ENCODE results near the gene MACO1.

The MACO1 gene

DNA sequence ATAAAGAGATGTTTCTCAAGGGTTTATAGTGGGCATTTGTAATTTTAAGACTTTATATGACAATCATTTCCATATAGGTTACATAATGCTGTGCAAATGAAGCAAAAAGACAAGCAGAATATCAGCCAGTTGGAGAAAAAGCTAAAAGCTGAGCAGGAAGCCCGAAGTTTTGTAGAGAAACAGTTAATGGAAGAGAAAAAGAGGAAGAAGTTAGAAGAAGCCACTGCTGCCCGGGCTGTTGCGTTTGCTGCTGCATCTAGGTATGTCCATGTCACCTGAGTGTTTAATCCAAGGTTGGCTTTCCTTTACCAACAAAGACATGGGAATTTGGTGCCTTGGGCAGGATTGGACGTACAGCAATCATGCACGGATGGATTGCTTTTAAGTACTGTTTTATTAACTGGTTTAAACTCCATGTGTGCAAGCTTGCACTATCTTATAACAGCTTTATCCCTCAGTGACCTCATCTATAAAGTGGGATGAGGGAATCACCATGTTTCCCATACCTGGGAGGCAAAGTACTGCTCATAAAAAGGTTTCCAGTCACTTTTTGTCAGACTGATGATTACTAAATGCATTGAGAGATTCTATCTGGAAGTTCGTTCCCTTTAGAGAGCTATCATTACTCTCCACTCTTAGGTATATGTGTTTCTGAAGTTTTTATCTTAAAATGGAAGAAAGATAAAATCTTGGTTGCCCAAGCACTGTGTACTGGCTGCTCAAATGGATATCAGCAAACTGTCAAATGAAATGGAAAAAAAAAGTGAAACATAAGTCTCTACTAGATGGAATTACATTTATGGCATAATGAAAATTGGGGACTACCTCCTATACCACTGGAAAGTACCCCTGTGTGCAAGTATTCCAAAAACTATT is 55.1 kb downstream of the MACO1 start:
- 85 to 96% methylated on average over 5 to 6 of the region's 6 CpGs for WGBS, 2 experiments
- no peak overlapping the region for H3K4me3 ChIP-seq (ENCODE audit: insufficient read depth, low read depth, low read length)
- H3K27me3 ChIP-seq (ENCODE audit: control insufficient read depth, insufficient read depth, low read length, poor library complexity, severe bottlenecking), result no peaks in the 10 kb centered on the region
- no peaks in the 10 kb centered on the region for H3K9me3 ChIP-seq (ENCODE audit: control insufficient read depth, low read length)
- H3K27ac ChIP-seq (ENCODE audit: insufficient read depth, low read depth, low read length, poor library complexity, severe bottlenecking), result no peak overlapping the region
- H3K36me3 ChIP-seq (ENCODE audit: control insufficient read depth, insufficient read depth, low read length), result peaks cover 6% of the 10 kb centered on the region
- H3K4me1 ChIP-seq (ENCODE audit: control insufficient read depth, insufficient read depth, low read length), result peaks cover 6% of the 10 kb centered on the region

GRCh38 chr1:25486602-25487001 is 55.9 kb downstream of the MACO1 start:
- Histone ChIP-seq H3K9me3 (ENCODE audit: control insufficient read depth, low read length) (no peaks in the 10 kb centered on the region), H3K4me1 (ENCODE audit: control insufficient read depth, insufficient read depth, low read length) (peaks cover under 1% of the 10 kb centered on the region), H3K36me3 (ENCODE audit: control insufficient read depth, insufficient read depth, low read length) (peaks cover 6% of the 10 kb centered on the region), H3K4me3 (ENCODE audit: insufficient read depth, low read depth, low read length) (no peak overlapping the region), H3K27ac (ENCODE audit: insufficient read depth, low read depth, low read length, poor library complexity, severe bottlenecking) (no peak overlapping the region), H3K27me3 (ENCODE audit: control insufficient read depth, insufficient read depth, low read length, poor library complexity, severe bottlenecking) (no peaks in the 10 kb centered on the region)
- 88 to 100% methylated on average over 1 of the region's 1 CpG for WGBS, 2 experiments

- no peak overlapping the region for H3K27ac ChIP-seq (ENCODE audit: insufficient read depth, low read depth, low read length, poor library complexity, severe bottlenecking)
- H3K36me3 ChIP-seq (ENCODE audit: control insufficient read depth, insufficient read depth, low read length), result peaks cover 6% of the 10 kb centered on the region
- H3K4me3 ChIP-seq (ENCODE audit: insufficient read depth, low read depth, low read length), result no peak overlapping the region
- H3K9me3 ChIP-seq (ENCODE audit: control insufficient read depth, low read length), result no peaks in the 10 kb centered on the region
- no peaks in the 10 kb centered on the region for H3K27me3 ChIP-seq (ENCODE audit: control insufficient read depth, insufficient read depth, low read length, poor library complexity, severe bottlenecking)
- peaks cover 7% of the 10 kb centered on the region for H3K4me1 ChIP-seq (ENCODE audit: control insufficient read depth, insufficient read depth, low read length)
- WGBS, 2 experiments, result 97% methylated on average over 2 of the region's 2 CpGs
These were observed 56.9 kb downstream of the MACO1 start for GRCh38 chr1:25487628-25488027.

- 48 to 52% methylated on average over 8 of the region's 8 CpGs for WGBS, 2 experiments
- peaks cover 6% of the 10 kb centered on the region for H3K36me3 ChIP-seq (ENCODE audit: control insufficient read depth, insufficient read depth, low read length)
These were observed 61.6 kb downstream of the MACO1 start for GRCh38 chr1:25492323-25492722.

GRCh38 chr1:25494952-25495351 is 64.3 kb downstream of the MACO1 start:
- 44 to 58% methylated on average over 3 of the region's 3 CpGs for WGBS, 2 experiments
- H3K4me3 ChIP-seq (ENCODE audit: insufficient read depth, low read depth, low read length), result no peak overlapping the region
- H3K27me3 ChIP-seq (ENCODE audit: control insufficient read depth, insufficient read depth, low read length, poor library complexity, severe bottlenecking), result no peaks in the 10 kb centered on the region
- H3K27ac ChIP-seq (ENCODE audit: insufficient read depth, low read depth, low read length, poor library complexity, severe bottlenecking), result no peak overlapping the region
- H3K9me3 ChIP-seq (ENCODE audit: control insufficient read depth, low read length), result no peaks in the 10 kb centered on the region
- H3K36me3 ChIP-seq (ENCODE audit: control insufficient read depth, insufficient read depth, low read length), result no peaks in the 10 kb centered on the region
- H3K4me1 ChIP-seq (ENCODE audit: control insufficient read depth, insufficient read depth, low read length), result peaks cover 12% of the 10 kb centered on the region

More at GRCh38 chr1:25492323-25492722, 61.6 kb downstream of the MACO1 start:
- Histone ChIP-seq H3K4me1 (ENCODE audit: control insufficient read depth, insufficient read depth, low read length) (peaks cover 12% of the 10 kb centered on the region), H3K27ac (ENCODE audit: insufficient read depth, low read depth, low read length, poor library complexity, severe bottlenecking) (peak overlapping the region; percentile 26), H3K4me3 (ENCODE audit: insufficient read depth, low read depth, low read length) (no peak overlapping the region), H3K9me3 (ENCODE audit: control insufficient read depth, low read length) (no peaks in the 10 kb centered on the region), H3K27me3 (ENCODE audit: control insufficient read depth, insufficient read depth, low read length, poor library complexity, severe bottlenecking) (no peaks in the 10 kb centered on the region)

GRCh38 chr1:25500694-25501093 is 70.0 kb downstream of the MACO1 start:
- no peak overlapping the region for H3K4me3 ChIP-seq (ENCODE audit: insufficient read depth, low read depth, low read length)
- 93 to 95% methylated on average over 1 of the region's 1 CpG for WGBS, 2 experiments
- no peaks in the 10 kb centered on the region for H3K36me3 ChIP-seq (ENCODE audit: control insufficient read depth, insufficient read depth, low read length)
- H3K4me1 ChIP-seq (ENCODE audit: control insufficient read depth, insufficient read depth, low read length), result peaks cover 10% of the 10 kb centered on the region
- H3K27me3 ChIP-seq (ENCODE audit: control insufficient read depth, insufficient read depth, low read length, poor library complexity, severe bottlenecking), result no peaks in the 10 kb centered on the region
- H3K27ac ChIP-seq (ENCODE audit: insufficient read depth, low read depth, low read length, poor library complexity, severe bottlenecking), result no peak overlapping the region
- H3K9me3 ChIP-seq (ENCODE audit: control insufficient read depth, low read length), result no peaks in the 10 kb centered on the region

DNA sequence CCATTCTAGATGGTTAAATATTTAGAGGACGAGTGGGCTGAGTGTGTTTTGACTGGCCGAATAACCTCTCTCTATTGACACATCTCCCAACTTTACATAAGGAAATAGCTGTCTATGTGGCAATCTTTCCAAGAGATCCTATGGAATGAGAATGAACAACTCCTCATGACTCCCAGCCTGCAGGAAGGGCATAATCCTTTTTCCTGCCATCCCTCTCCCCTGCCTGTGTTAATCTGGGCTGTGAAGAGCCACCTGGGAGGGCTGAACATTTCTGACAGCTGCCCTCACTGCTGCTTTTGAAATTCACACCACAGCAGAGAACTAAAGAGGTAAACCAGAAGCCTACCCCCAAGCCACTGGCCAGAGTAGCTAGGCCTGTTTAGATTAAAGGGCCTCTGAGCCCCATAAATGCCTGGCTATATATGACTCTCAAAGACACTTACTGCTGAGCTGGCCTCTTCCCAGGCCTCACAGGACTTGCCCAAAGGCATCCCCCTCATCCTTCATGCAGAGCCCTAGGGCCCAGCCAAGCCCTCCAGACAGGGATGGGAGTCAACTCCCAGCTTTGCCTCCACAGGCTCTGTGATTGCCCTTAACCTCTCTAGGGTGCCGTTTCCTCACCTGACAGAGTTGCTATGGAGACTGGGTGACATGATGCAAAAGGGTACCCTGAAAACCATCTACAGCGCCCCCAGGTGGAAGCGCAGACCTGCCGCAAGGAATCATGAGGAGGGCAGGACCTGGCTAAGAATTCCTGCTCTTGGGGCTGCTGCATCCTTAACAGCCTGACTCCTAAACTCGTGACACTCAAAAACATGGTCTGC is 70.8 kb downstream of the MACO1 start:
- Histone ChIP-seq H3K4me1 (ENCODE audit: control insufficient read depth, insufficient read depth, low read length) (peaks cover 17% of the 10 kb centered on the region), H3K27me3 (ENCODE audit: control insufficient read depth, insufficient read depth, low read length, poor library complexity, severe bottlenecking) (no peaks in the 10 kb centered on the region), H3K4me3 (ENCODE audit: insufficient read depth, low read depth, low read length) (no peak overlapping the region), H3K9me3 (ENCODE audit: control insufficient read depth, low read length) (no peaks in the 10 kb centered on the region), H3K36me3 (ENCODE audit: control insufficient read depth, insufficient read depth, low read length) (no peaks in the 10 kb centered on the region), H3K27ac (ENCODE audit: insufficient read depth, low read depth, low read length, poor library complexity, severe bottlenecking) (no peak overlapping the region)
- 68 to 74% methylated on average over 6 to 7 of the region's 7 CpGs for WGBS, 2 experiments

DNA sequence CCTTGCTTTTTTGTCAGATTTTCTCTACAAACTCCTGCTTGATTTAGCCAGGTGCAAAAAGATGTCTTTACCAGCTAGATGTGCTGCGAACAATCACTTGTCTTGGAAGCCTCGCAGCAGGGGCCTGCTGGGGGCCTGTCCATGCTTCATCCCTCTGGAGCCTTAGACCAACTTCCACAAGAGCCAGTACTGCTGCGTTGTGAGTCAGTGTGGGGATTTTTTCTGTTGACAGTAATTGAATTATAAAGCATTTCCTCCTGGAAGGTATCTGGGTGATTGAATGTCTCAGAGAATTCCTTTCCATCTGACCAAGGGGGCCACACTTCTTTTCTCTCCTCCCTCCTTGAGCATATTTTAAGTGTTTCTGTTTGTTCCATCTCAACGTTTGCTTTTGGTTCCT is 72.3 kb downstream of the MACO1 start:
- H3K27me3 ChIP-seq (ENCODE audit: control insufficient read depth, insufficient read depth, low read length, poor library complexity, severe bottlenecking), result no peaks in the 10 kb centered on the region
- no peak overlapping the region for H3K27ac ChIP-seq (ENCODE audit: insufficient read depth, low read depth, low read length, poor library complexity, severe bottlenecking)
- H3K4me1 ChIP-seq (ENCODE audit: control insufficient read depth, insufficient read depth, low read length), result peaks cover 18% of the 10 kb centered on the region
- no peaks in the 10 kb centered on the region for H3K36me3 ChIP-seq (ENCODE audit: control insufficient read depth, insufficient read depth, low read length)
- H3K9me3 ChIP-seq (ENCODE audit: control insufficient read depth, low read length), result no peaks in the 10 kb centered on the region
- 77 to 79% methylated on average over 4 of the region's 4 CpGs for WGBS, 2 experiments
- no peak overlapping the region for H3K4me3 ChIP-seq (ENCODE audit: insufficient read depth, low read depth, low read length)

DNA sequence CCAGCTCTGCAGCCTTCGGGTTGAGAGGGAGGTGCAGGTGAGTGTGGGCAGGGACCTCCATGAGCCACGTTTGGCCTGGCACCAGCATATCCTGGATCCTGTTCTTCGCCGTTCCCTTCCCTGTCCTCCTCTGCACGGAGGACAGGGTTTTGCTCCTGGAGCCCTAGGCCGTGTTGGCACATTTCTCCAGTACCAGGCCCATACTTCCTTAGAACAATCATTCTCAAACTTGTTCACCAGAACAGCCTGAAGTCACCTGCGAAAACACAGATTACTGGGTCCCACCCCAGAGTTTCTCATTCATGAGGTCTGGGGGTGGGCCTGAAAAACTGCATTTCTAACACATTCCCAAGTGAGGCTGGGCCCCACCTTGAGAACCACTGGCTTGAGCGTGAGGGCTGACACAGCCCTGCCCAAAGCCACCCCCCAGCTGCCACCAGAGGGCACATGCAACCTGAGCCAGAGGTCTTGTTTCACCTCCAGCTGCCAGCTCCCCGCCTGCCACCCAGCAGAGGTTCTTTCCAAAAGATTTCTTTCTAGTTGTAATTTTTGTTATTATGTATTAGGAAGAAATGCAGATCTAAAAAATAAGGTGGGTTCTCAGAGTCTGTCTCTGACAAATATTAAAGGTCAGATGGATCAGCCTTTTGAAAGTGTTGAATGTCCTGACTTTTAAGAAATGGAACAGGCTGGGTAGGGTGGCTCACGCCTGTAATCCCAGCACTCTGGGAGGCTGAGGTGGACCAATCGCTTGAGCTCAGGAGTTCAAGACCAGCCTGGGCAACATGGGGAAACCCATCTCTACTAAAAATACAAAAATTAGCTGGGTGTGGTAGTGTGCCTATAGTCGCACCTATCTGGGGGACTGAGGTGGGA is 73.1 kb downstream of the MACO1 start:
- H3K4me3 ChIP-seq (ENCODE audit: insufficient read depth, low read depth, low read length), result no peak overlapping the region
- 83 to 86% methylated on average over 11 to 12 of the region's 12 CpGs for WGBS, 2 experiments
- H3K4me1 ChIP-seq (ENCODE audit: control insufficient read depth, insufficient read depth, low read length), result peaks cover 18% of the 10 kb centered on the region
- no peaks in the 10 kb centered on the region for H3K27me3 ChIP-seq (ENCODE audit: control insufficient read depth, insufficient read depth, low read length, poor library complexity, severe bottlenecking)
- no peaks in the 10 kb centered on the region for H3K9me3 ChIP-seq (ENCODE audit: control insufficient read depth, low read length)
- no peak overlapping the region for H3K27ac ChIP-seq (ENCODE audit: insufficient read depth, low read depth, low read length, poor library complexity, severe bottlenecking)
- H3K36me3 ChIP-seq (ENCODE audit: control insufficient read depth, insufficient read depth, low read length), result no peaks in the 10 kb centered on the region
